Astrocyte of the hippocampus (primary cell): ENCODE measurements around the gene DDX49.
"Not testable (repeated sequence)": the region's sequence is repeated elsewhere in the genome, so short reads cannot be mapped to it uniquely, and the experiment has no call there.

Source experiments
- DNase-seq: peaks from one replicate; pipeline ENCODE4 v3.0.0; 2011; ENCODE audit warnings: low read depth, low spot score

Gene DDX49

GRCh38 chr19:18908917-18909619 lies 10.4 kb upstream of the DDX49 start:
- DNase-seq, result no peak

- no peak for DNase-seq
Observed at GRCh38 chr19:18910010-18910409, 9.5 kb upstream of the DDX49 start.

GRCh38 chr19:18910801-18911436 lies 8.6 kb upstream of the DDX49 start:
- DNase-seq, result no peak

- DNase-seq, result no peak
Observed at GRCh38 chr19:18912933-18913332, 6.6 kb upstream of the DDX49 start.

- no peak for DNase-seq
Observed at GRCh38 chr19:18913466-18913865, 6.0 kb upstream of the DDX49 start.

- DNase-seq, result peak; percentile 56
Observed at GRCh38 chr19:18915639-18916038, 3.9 kb upstream of the DDX49 start.

GRCh38 chr19:18917593-18917992 lies 1.9 kb upstream of the DDX49 start:
- DNase-seq, result not testable (repeated sequence)

- no peak for DNase-seq
Observed at GRCh38 chr19:18919900-18920214, 342 bp downstream of the DDX49 start.

GRCh38 chr19:18920400-18920799 lies 885 bp downstream of the DDX49 start:
- no peak for DNase-seq

- DNase-seq, result no peak
Observed at GRCh38 chr19:18921593-18921992, 2.1 kb downstream of the DDX49 start.

- DNase-seq, result no peak
Observed at GRCh38 chr19:18922228-18922985, 2.9 kb downstream of the DDX49 start.

GRCh38 chr19:18924684-18925213 lies 5.2 kb downstream of the DDX49 start:
- DNase-seq, result no peak

GRCh38 chr19:18928018-18928805 lies 8.7 kb downstream of the DDX49 start:
- no peak for DNase-seq

GRCh38 chr19:18929311-18929710 lies 9.8 kb downstream of the DDX49 start:
- no peak for DNase-seq

GRCh38 chr19:18931316-18932162 lies 12.0 kb downstream of the DDX49 start:
- no peak for DNase-seq

- DNase-seq, result peak; percentile 83
Observed at GRCh38 chr19:18932216-18932841, 12.8 kb downstream of the DDX49 start.

GRCh38 chr19:18933297-18933696 lies 13.8 kb downstream of the DDX49 start:
- DNase-seq, result no peak

GRCh38 chr19:18939163-18939562 lies 19.6 kb downstream of the DDX49 start:
- DNase-seq, result no peak

GRCh38 chr19:18939922-18940768 lies 20.6 kb downstream of the DDX49 start:
- DNase-seq, result peak; percentile 69
